ACC112 (cell line): ENCODE results near the gene SLCO4C1.

Experiments used
- H2AFZ ChIP-seq: fragments of 200-600 bp; sonication (generic); one replicate; pipeline ENCODE4 v1.6.0; 2017; ENCODE audit warnings: antibody characterized with exemption, low read length; ENCODE audit not compliant: unreplicated experiment
- H3K27ac ChIP-seq: fragments of 200-600 bp; sonication (generic); 2 replicates; pipeline ENCODE4 v1.5.1; 2014; ENCODE audit warnings: low read depth, mild to moderate bottlenecking, antibody characterized with exemption, low read length, moderate library complexity
- H3K27me3 ChIP-seq: fragments of 200-600 bp; sonication (generic); 2 replicates; pipeline ENCODE4 v1.6.1; 2014; ENCODE audit warnings: mild to moderate bottlenecking, antibody characterized with exemption, low read length, moderate library complexity, mixed read lengths; ENCODE audit not compliant: insufficient read depth
- H3K36me3 ChIP-seq: fragments of 200-600 bp; sonication (generic); 2 replicates; pipeline ENCODE4 v1.6.1; 2016; ENCODE audit warnings: mild to moderate bottlenecking, antibody characterized with exemption, low read length, moderate library complexity, mixed read lengths; ENCODE audit not compliant: insufficient read depth
- H3K4me1 ChIP-seq: fragments of 200-600 bp; sonication (generic); one replicate; pipeline ENCODE4 v1.6.1; 2016; ENCODE audit warnings: low read length, mixed read lengths; ENCODE audit not compliant: insufficient read depth, unreplicated experiment, control insufficient read depth
- H3K4me3 ChIP-seq: fragments of 200-600 bp; sonication (generic); 2 replicates; pipeline ENCODE4 v1.5.1; 2014; ENCODE audit warnings: mild to moderate bottlenecking, low read depth, low read length
- H3K79me2 ChIP-seq: fragments of 200-600 bp; sonication (generic); one replicate; pipeline ENCODE4 v1.6.0; 2016; ENCODE audit warnings: low read length; ENCODE audit not compliant: control insufficient read depth, unreplicated experiment, insufficient read depth

SLCO4C1 gene

GRCh38 chr5:102271759-102272158 lies 24.3 kb downstream of the SLCO4C1 start:
- Histone ChIP-seq H3K27ac (no peak overlapping the region), H3K36me3 (no peaks in the 10 kb centered on the region), H2AFZ (no peak overlapping the region), H3K4me3 (no peak overlapping the region), H3K27me3 (peaks cover 11% of the 10 kb centered on the region; the same call in 1 of the 2 replicates), H3K79me2 (no peaks in the 10 kb centered on the region), H3K4me1 (no peaks in the 10 kb centered on the region)

DNA sequence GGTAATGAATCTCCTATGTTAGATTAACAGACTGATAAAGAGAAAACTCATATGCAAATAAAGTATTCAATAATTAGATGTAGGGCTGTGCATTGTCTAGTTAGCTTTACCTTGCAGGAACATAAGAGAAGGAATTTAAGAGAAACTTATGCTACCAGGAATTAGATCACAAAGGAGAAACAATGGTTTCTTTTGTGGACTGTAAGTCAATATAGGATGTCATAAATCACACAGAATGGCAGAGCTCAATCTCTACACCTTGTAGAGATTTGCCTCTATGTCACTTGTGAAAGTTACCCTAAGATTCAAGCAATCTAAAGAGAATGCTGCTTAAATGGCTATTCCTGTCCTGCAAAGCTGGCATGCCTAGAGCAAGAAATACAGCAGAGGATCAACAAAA lies 26.0 kb downstream of the SLCO4C1 start:
- Histone ChIP-seq H3K36me3 (no peaks in the 10 kb centered on the region), H3K27ac (no peak overlapping the region), H3K27me3 (0 out of 2 replicates have a peak, but pooled peaks cover 3% of the 10 kb centered on the region), H2AFZ (no peak overlapping the region), H3K4me3 (no peak overlapping the region), H3K79me2 (no peaks in the 10 kb centered on the region), H3K4me1 (no peaks in the 10 kb centered on the region)

- no peaks in the 10 kb centered on the region for H3K4me1 ChIP-seq
Measured at GRCh38 chr5:102262688-102263087, 33.4 kb downstream of the SLCO4C1 start.

DNA sequence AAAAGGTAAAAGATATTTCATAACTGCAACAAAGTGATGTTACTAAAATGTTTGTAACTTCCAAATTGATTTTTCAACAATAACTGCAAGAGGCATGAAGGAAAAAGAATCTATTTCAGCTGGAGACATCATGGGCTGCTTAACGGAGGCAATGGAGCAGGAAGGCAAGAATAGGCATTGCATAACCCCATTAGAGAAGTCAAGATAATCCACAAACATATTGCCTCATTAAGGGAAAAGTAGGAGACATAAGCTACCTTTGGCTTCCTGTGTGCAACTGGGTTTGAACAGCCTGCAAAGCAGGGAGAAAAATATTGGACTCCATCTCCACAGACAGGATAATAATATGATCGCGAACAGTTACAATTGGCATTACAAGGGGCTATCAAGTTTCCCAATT lies 46.7 kb downstream of the SLCO4C1 start:
- Histone ChIP-seq H2AFZ (no peak overlapping the region), H3K27ac (no peak overlapping the region), H3K4me3 (no peak overlapping the region), H3K36me3 (no peaks in the 10 kb centered on the region), H3K79me2 (no peaks in the 10 kb centered on the region), H3K27me3 (peaks cover 5% of the 10 kb centered on the region; the same call in 1 of the 2 replicates), H3K4me1 (no peaks in the 10 kb centered on the region)

More at GRCh38 chr5:102262688-102263087, 33.4 kb downstream of the SLCO4C1 start:
- peaks cover 10% of the 10 kb centered on the region; the same call in 1 of the 2 replicates for H3K27me3 ChIP-seq
- no peaks in the 10 kb centered on the region for H3K36me3 ChIP-seq
- no peak overlapping the region for H2AFZ ChIP-seq
- H3K27ac ChIP-seq, result no peak overlapping the region
- no peak overlapping the region for H3K4me3 ChIP-seq
- H3K79me2 ChIP-seq, result no peaks in the 10 kb centered on the region

GRCh38 chr5:102243213-102243612 lies 52.9 kb downstream of the SLCO4C1 start:
- Histone ChIP-seq H3K27me3 (no peaks in the 10 kb centered on the region), H2AFZ (no peak overlapping the region), H3K79me2 (no peaks in the 10 kb centered on the region), H3K36me3 (no peaks in the 10 kb centered on the region), H3K27ac (no peak overlapping the region), H3K4me1 (no peaks in the 10 kb centered on the region), H3K4me3 (no peak overlapping the region)

DNA sequence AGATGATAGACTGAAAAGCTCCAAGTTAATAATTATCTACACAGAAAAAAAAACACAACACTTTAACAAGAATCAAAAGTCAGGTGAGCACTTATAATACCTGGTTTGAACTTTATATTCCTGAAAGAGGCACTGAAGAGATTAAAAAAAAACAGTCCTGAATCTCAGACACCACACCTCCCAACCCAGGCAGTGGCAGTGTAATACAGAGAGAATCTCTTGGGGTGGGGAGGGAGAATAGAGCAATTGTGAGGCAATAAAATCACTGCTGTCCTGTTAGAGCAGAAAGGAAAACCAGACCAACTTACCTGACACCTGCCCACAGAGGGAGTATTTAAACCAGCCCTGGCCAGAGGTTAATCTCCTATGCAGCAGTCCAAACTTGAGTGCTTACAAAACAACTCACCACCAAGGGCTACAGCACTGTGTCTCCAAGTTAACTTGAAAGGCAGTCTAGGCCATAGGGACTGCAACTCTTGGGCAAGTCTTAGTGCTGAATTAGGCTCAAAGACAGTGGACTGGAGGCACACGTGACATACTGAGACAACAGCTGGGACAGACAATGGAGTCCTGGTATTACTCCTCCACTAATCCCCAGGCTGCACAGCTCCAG lies 54.2 kb downstream of the SLCO4C1 start:
- Histone ChIP-seq H3K4me1 (no peaks in the 10 kb centered on the region), H3K27me3 (no peaks in the 10 kb centered on the region), H3K4me3 (no peak overlapping the region), H3K79me2 (no peaks in the 10 kb centered on the region), H3K36me3 (no peaks in the 10 kb centered on the region), H3K27ac (no peak overlapping the region), H2AFZ (no peak overlapping the region)

GRCh38 chr5:102231693-102232619 lies 64.1 kb downstream of the SLCO4C1 start:
- no peaks in the 10 kb centered on the region for H3K36me3 ChIP-seq
- H3K27ac ChIP-seq, result no peak overlapping the region
- no peaks in the 10 kb centered on the region for H3K79me2 ChIP-seq
- H3K4me3 ChIP-seq, result no peak overlapping the region
- H3K4me1 ChIP-seq, result no peaks in the 10 kb centered on the region
- H2AFZ ChIP-seq, result no peak overlapping the region
- H3K27me3 ChIP-seq, result 0 out of 2 replicates have a peak, but pooled peaks cover 5% of the 10 kb centered on the region

GRCh38 chr5:102229685-102230084 lies 66.4 kb downstream of the SLCO4C1 start:
- H2AFZ ChIP-seq, result no peak overlapping the region
- 0 out of 2 replicates have a peak, but pooled peaks cover 5% of the 10 kb centered on the region for H3K27me3 ChIP-seq
- H3K4me3 ChIP-seq, result no peak overlapping the region
- H3K4me1 ChIP-seq, result no peaks in the 10 kb centered on the region
- H3K27ac ChIP-seq, result no peak overlapping the region
- no peaks in the 10 kb centered on the region for H3K36me3 ChIP-seq
- no peaks in the 10 kb centered on the region for H3K79me2 ChIP-seq

GRCh38 chr5:102226321-102226720 lies 69.8 kb downstream of the SLCO4C1 start:
- no peaks in the 10 kb centered on the region for H3K4me1 ChIP-seq
- H3K27me3 ChIP-seq, result peaks cover 7% of the 10 kb centered on the region; the same call in 1 of the 2 replicates
- H3K27ac ChIP-seq, result no peak overlapping the region
- H3K4me3 ChIP-seq, result no peak overlapping the region
- no peaks in the 10 kb centered on the region for H3K36me3 ChIP-seq
- no peaks in the 10 kb centered on the region for H3K79me2 ChIP-seq
- no peak overlapping the region for H2AFZ ChIP-seq

- Histone ChIP-seq H3K27ac (no peak overlapping the region), H2AFZ (no peak overlapping the region), H3K36me3 (no peaks in the 10 kb centered on the region), H3K4me1 (no peaks in the 10 kb centered on the region), H3K27me3 (peaks cover 7% of the 10 kb centered on the region; the same call in 1 of the 2 replicates), H3K4me3 (no peak overlapping the region), H3K79me2 (no peaks in the 10 kb centered on the region)
Measured at GRCh38 chr5:102223542-102224477, 72.3 kb downstream of the SLCO4C1 start.
